Neural cell (in vitro differentiated cells): ENCODE data around the gene ERCC3.

ENCODE experiments used
- EP300 ChIP-seq: fragments of 450-650 bp; conservative IDR thresholded peaks from 2 replicates; pipeline ENCODE4 v1.6.1; 2014; ENCODE audit warnings: antibody characterized with exemption, mild to moderate bottlenecking, moderate library complexity; ENCODE audit not compliant: poor library complexity, severe bottlenecking
- POLR2AphosphoS5 ChIP-seq: IDR thresholded peaks from 2 replicates; pipeline ENCODE4 v1.6.1; 2012
- TF ChIP-seq, protein P1 (sequence below): fragments of 450-650 bp; IDR thresholded peaks from 2 replicates; pipeline ENCODE4 v1.5.1; 2014; ENCODE audit warnings: antibody characterized with exemption, mild to moderate bottlenecking, moderate library complexity; ENCODE audit not compliant: poor library complexity, severe bottlenecking

DNA sequence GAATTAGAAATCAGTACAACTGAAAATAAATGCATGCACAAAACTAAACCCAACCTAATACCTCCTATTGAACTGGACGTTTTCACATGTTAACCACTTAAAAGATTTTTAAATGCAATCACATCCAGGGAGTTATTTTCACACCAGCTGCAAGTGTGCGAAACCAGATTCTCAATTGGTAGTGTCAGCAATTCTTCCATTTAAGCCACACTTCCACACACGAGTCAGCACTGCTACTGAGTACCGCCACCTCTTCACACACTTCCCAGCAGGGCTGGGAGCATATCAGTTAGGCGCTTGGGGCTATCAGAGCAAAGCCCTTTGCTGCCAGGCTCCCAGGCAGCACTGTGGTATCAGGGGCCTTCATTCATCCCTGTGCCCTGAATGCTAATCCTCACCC, 14.2 kb downstream of the ERCC3 start:
- TF ChIP-seq EP300 (no peak), POLR2AphosphoS5 (no peak)
- TF ChIP-seq, protein P1, sequence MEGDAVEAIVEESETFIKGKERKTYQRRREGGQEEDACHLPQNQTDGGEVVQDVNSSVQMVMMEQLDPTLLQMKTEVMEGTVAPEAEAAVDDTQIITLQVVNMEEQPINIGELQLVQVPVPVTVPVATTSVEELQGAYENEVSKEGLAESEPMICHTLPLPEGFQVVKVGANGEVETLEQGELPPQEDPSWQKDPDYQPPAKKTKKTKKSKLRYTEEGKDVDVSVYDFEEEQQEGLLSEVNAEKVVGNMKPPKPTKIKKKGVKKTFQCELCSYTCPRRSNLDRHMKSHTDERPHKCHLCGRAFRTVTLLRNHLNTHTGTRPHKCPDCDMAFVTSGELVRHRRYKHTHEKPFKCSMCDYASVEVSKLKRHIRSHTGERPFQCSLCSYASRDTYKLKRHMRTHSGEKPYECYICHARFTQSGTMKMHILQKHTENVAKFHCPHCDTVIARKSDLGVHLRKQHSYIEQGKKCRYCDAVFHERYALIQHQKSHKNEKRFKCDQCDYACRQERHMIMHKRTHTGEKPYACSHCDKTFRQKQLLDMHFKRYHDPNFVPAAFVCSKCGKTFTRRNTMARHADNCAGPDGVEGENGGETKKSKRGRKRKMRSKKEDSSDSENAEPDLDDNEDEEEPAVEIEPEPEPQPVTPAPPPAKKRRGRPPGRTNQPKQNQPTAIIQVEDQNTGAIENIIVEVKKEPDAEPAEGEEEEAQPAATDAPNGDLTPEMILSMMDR = no peak
